Tibial nerve (tissue), 3 donors: ENCODE measurements around the gene TKT.

Source experiments
- POLR2A ChIP-seq, 2 donors: fragments of 450-650 bp; IDR thresholded peaks; one replicate each; pipeline ENCODE4 v1.6.1; 2017; ENCODE audit warnings: antibody characterized with exemption in 2 of 2, mild to moderate bottlenecking in 2 of 2, moderate library complexity in 2 of 2
- TF ChIP-seq, protein P1 (sequence below), 5 experiments: fragments of 200-600 bp in 3 of 5; fragments of 450-650 bp in 2 of 5; sonication (generic) in 3 of 5; IDR thresholded peaks; one replicate each; pipeline ENCODE4 v1.5.1; 2016 to 2019; ENCODE audit warnings: antibody characterized with exemption in 5 of 5, mild to moderate bottlenecking in 3 of 5, moderate library complexity in 2 of 5

DNA sequence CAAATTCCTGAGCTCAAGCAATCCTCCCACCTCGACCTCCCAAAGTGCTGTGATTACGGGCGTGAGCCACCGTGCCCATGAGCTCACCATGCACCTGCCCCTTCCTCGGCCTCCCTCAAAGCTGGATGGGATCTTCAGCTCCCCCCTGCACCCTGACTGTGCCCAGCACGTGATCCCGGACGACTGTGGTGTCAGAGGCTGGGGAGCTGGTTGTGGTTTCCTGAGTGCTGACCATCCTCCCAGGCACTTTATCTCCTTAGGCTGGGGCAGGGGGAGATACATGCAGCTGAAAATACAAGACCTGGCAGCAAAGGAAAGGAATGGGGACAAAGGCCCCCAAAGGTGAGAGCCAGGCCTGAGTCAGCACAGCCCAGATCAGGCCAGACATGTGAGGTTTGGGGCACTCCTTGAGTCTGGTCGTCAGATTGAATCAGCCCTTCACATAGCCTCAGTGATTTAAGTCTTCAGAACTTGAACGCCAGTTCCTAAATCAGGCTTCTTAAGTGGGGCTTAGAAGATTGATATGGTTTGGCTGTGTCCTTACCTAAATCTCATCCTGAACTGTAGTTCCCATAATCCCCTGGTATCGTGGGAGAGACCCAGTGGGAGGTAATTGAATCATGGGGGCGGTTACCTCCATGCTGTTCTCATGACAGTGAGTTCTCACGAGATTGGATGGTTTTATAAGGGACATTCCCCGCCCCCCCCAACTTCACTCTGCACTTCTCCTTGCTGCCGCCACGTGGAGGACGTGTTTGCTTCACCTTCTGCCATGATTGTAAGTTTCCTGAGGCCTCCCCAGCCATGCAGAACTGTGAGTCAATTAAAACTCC lies 59.0 kb downstream of the TKT start:
- TF ChIP-seq, protein P1, sequence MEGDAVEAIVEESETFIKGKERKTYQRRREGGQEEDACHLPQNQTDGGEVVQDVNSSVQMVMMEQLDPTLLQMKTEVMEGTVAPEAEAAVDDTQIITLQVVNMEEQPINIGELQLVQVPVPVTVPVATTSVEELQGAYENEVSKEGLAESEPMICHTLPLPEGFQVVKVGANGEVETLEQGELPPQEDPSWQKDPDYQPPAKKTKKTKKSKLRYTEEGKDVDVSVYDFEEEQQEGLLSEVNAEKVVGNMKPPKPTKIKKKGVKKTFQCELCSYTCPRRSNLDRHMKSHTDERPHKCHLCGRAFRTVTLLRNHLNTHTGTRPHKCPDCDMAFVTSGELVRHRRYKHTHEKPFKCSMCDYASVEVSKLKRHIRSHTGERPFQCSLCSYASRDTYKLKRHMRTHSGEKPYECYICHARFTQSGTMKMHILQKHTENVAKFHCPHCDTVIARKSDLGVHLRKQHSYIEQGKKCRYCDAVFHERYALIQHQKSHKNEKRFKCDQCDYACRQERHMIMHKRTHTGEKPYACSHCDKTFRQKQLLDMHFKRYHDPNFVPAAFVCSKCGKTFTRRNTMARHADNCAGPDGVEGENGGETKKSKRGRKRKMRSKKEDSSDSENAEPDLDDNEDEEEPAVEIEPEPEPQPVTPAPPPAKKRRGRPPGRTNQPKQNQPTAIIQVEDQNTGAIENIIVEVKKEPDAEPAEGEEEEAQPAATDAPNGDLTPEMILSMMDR (IDR thresholded peaks at IDR 0.05), result peak in 1 of 5 experiments; percentile 12
- no peak for TF ChIP-seq POLR2A (IDR thresholded peaks at IDR 0.05)
